GM10847 (cell line): ENCODE data around the gene CTSF.

Experiments
- POLR2A ChIP-seq: IDR thresholded peaks from 2 replicates; pipeline ENCODE4 v1.6.1; 2011; ENCODE audit not compliant: insufficient read length; ENCODE audit errors: extremely low read depth

The CTSF gene

GRCh38 chr11:66568124-66568916 is at the start of gene CTSF:
Gene CTSF, minus strand, starts transcription at chr11:66568606. Its CDS starts 120 bp downstream, at chr11:66568486.
- TF ChIP-seq POLR2A = no peak

- no peak for TF ChIP-seq POLR2A
These were observed 48.9 kb upstream of the CTSF start for GRCh38 chr11:66617155-66617834.

- peak; percentile 98 for TF ChIP-seq POLR2A
These were observed 48.2 kb upstream of the CTSF start, which contains the start of gene RBM14 for GRCh38 chr11:66616379-66617154. Gene RBM14, plus strand, starts transcription at chr11:66616630. Its CDS starts 91 bp downstream, at chr11:66616721.

- no peak for TF ChIP-seq POLR2A
These were observed 45.7 kb upstream of the CTSF start for GRCh38 chr11:66614073-66614472.

GRCh38 chr11:66612458-66612857 is 44.1 kb upstream of the CTSF start:
- TF ChIP-seq POLR2A = no peak

- TF ChIP-seq POLR2A = no peak
These were observed 41.6 kb upstream of the CTSF start for GRCh38 chr11:66609721-66610617.

GRCh38 chr11:66607126-66607834 is 38.9 kb upstream of the CTSF start:
- TF ChIP-seq POLR2A = no peak

GRCh38 chr11:66604155-66604554 is 35.7 kb upstream of the CTSF start:
- no peak for TF ChIP-seq POLR2A

GRCh38 chr11:66603072-66603471 is 34.7 kb upstream of the CTSF start:
- TF ChIP-seq POLR2A = no peak

GRCh38 chr11:66600631-66601233 is 32.3 kb upstream of the CTSF start:
- TF ChIP-seq POLR2A = no peak

- TF ChIP-seq POLR2A = no peak
These were observed 31.8 kb upstream of the CTSF start for GRCh38 chr11:66600219-66600618.

- no peak for TF ChIP-seq POLR2A
These were observed 30.6 kb upstream of the CTSF start for GRCh38 chr11:66598993-66599392.

GRCh38 chr11:66595245-66595904 is 27.0 kb upstream of the CTSF start:
- no peak for TF ChIP-seq POLR2A
